Choroid plexus epithelial cell (primary cell): Measurements from ENCODE around the gene PPT1.
A peak's percentile ranks its signal among the peaks of the same experiment; 100 is the strongest.
"Not testable (repeated sequence)": the region's sequence is repeated elsewhere in the genome, so short reads cannot be mapped to it uniquely, and the experiment has no call there.

ENCODE experiments used
- DNase-seq: peaks from one replicate; pipeline ENCODE4 v3.0.0-alpha.2; 2010; ENCODE audit warnings: low read depth
- H3K4me3 ChIP-seq: 2 replicates; pipeline ENCODE4 v1.5.1; 2011; ENCODE audit warnings: low read depth, mild to moderate bottlenecking, control low read depth, low read length, moderate library complexity
- CTCF ChIP-seq: conservative IDR thresholded peaks from 2 replicates; pipeline ENCODE4 v1.5.1; 2011; ENCODE audit warnings: low read depth, mild to moderate bottlenecking, control low read depth, inconsistent platforms, low read length, moderate library complexity

The PPT1 gene

GRCh38 chr1:40092706-40093639 lies 4.1 kb downstream of the PPT1 start:
- TF ChIP-seq CTCF, result no peak
- DNase-seq, result no peak

GRCh38 chr1:40092241-40092640 lies 4.8 kb downstream of the PPT1 start:
- no peak overlapping the region for H3K4me3 ChIP-seq
- no peak for DNase-seq
- no peak for TF ChIP-seq CTCF

More at GRCh38 chr1:40092706-40093639, 4.1 kb downstream of the PPT1 start:
- no peak overlapping the region for H3K4me3 ChIP-seq

- no peak for DNase-seq
- TF ChIP-seq CTCF, result no peak
- no peak overlapping the region for H3K4me3 ChIP-seq
Observed at GRCh38 chr1:40090652-40091355, 6.2 kb downstream of the PPT1 start.

DNA sequence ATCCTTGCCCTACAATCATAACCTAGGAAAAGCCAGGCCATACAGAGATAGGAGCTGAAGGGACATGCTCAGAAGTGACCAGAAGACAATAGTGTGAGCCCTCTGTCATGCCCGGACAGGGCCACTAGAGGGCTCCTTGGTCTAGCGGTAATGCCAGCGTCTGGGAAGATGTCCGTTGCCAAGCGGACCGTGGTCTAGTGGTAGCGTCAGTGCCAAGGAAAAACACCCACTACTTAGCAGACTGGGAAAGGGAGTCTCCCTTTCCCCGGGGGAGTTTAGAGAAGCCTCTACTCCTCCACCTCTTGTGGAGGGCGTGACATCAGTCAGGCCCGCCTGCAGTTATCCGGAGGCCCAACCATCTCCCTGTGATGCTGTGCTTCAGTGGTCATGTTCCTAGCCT lies 12.3 kb downstream of the PPT1 start:
- DNase-seq, result peak; percentile 66
- peak; percentile 74 for TF ChIP-seq CTCF
- not testable (repeated sequence) for H3K4me3 ChIP-seq

DNA sequence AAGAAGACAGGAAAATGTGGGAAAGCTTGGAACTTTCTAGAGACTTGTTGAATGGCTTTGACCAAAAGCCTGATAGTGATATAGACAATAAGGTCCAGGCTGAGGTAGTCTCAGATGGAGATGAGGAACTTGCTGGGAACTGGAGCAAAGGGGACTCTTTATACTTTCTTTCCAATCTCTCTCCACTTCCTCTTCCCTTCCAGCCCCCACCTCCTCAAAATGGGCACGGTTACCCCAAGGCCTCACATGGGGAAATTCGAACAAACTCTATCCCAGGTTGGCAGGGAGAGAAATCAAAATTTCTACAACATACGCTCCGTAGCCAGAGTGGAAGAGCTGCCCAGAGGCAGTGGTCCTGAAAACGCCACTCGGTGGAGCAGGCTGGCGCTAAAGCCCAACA lies 15.2 kb downstream of the PPT1 start:
- DNase-seq, result no peak
- no peak for TF ChIP-seq CTCF
- H3K4me3 ChIP-seq, result no peak overlapping the region

- no peak overlapping the region for H3K4me3 ChIP-seq
- DNase-seq, result no peak
- TF ChIP-seq CTCF, result no peak
Observed at GRCh38 chr1:40079774-40080400, 17.2 kb downstream of the PPT1 start.
